Right lung (tissue), 5 donors: ENCODE measurements around the gene ITPR2. TPM values are rescaled to one million over a fixed set of nuclear protein-coding genes. Genes with fewer than 3 reads are reported as not detected.
"Not testable (repeated sequence)": the region's sequence is repeated elsewhere in the genome, so short reads cannot be mapped to it uniquely, and the experiment has no call there.

Source experiments
- DNase-seq, 2 donors: peaks; one replicate each; pipeline ENCODE4 v3.0.0-alpha.2; 2013
- polyA plus RNA-seq, 5 donors: library from polyadenylated mRNA; unstranded; fragments of 120-200 nt; gene quantifications; one replicate each; pipeline versions ENCODE4 v1.2.1 to v1.2.3, GENCODE V29; 2013; ENCODE audit warnings: inconsistent platforms in 1 of 5, low replicate concordance in 1 of 5; ENCODE audit not compliant: insufficient read length in 5 of 5, insufficient read depth in 1 of 5

The ITPR2 gene
- polyA plus RNA-seq, 5 donors = 4.0 to 7.2 (median 6.9) TPM

- DNase-seq = no peak
Measured at GRCh38 chr12:26732005-26732908, 100.7 kb downstream of the ITPR2 start.

DNA sequence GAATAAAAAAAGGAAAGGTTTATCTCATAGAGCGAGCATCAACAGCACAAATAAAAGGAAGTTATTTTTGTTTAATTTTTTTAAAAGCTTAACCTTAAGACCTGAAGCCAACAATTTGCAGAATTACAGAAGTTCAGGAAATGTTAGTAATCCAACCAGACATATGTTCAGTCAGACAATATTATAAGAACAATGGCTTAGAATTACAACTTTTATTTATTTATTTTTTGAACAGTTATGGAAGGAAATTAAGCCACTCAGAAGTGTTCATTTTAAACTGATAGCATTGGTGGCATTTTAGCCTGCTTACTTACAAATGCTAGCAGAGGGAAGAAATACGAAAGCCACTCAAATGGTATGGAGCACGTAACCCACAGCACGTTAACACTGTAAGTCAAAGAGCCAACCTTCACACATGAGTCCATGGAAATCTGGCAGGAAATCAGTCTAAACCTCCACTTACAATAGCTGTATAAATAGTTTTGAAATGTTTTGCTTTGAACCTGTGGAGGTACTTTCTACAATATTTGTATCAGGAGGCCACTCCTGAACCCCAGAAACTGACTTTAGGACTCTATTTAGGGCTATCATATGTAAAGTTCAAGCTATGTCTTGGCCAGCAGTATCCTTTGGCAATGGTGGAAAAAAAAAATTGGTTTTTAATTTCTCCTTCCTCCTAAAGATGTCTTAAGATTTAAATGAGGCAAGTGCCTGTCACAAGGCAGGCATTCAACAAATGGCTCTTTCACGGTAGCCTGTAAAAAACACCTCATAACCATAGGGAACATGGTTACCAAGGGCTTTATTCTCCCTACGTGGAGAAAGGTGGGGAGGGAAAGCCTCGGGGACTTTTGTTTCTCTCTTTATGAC is 102.3 kb downstream of the ITPR2 start:
- no peak for DNase-seq

DNA sequence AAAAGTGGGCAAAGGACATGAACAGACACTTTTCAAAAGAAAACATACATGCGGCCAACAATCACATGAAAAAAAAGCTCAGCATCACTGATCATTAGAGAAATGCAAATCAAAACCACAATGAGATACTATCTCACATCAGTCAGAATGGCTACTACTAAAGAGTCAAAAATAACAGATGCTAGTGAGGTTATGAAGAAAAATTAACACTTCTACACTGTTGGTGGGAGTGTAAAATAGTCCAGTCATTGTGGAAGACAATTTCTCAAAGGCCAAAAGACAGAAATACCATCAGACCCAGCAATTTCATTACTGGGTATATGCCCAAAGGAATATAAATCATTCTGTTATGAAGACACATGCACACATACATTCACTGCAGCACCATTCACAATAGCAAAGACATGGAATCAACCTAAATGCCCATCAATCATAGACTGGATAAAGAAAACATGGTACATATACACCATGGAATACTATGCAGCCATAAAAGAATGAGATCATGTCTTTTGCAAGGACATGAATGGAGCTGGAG is 103.8 kb downstream of the ITPR2 start:
- DNase-seq = not testable (repeated sequence)

- no peak for DNase-seq
Measured at GRCh38 chr12:26728205-26729050, 104.6 kb downstream of the ITPR2 start.

DNA sequence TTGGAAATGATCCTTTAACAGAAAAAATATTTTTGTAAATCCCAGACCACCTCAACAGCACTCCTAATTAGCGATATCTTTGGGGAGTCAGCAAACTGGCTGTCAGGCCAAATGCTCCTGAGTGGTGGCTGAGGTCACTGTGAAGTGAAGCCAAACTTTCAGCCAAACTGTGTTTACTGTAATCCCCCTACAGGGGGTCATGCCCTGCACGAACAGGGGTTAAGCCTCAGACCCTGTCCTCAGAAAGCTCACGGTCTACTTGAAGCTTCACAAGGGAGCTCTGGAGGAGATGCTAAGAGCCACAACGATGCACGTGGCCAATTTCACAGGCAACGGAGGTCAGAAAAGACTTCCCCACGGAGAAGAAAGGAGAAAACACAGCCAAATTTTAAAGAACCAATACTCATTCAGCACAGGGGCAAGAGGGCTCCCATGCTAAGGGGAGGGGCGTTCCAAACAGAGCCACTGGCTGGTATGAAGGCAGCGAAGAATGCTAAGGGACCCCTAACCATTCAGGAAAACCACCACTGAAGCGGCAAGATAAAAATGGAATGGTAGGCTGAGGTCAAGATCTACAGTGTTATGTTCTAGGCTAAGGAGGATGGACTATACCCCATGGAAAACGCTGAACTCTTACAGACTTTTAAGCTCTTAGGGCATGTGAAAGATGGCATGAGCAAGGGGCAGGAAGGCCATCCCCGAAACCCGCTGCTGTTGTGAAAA is 105.4 kb downstream of the ITPR2 start:
- no peak for DNase-seq

- no peak for DNase-seq
Measured at GRCh38 chr12:26726956-26727355, 106.0 kb downstream of the ITPR2 start.

DNA sequence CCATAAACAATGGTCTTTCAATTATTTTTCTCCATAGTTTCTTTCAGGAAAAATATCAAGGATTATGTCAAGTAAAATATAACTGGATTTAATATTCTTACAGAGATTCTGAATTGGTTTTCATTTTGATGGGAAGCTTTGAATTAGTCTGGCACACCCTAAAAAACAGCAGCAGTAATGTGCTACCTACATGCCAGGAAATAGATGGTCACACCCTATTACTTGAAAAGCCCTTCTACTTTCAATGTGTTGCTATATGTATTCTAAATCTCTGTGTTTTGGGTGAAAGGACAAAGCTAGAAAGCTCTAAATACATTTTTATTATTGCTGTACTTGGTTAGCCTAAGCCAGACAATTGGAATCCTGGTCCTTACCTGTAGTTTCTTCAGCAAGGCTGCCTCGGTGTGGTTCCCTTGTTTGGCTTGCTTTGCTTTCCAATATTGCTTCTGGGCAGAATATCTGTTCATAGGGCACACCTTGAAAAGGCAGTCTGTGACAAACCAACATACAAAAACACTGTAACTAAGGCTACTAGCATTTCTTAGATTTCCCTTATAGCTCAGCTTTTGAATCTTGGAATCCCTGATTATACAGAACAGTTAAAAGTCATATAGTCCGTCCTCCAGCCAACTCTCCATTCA is 107.6 kb downstream of the ITPR2 start:
- DNase-seq = no peak

GRCh38 chr12:26724309-26724702 is 108.7 kb downstream of the ITPR2 start:
- DNase-seq = no peak

- DNase-seq = no peak
Measured at GRCh38 chr12:26723379-26724308, 109.3 kb downstream of the ITPR2 start.

DNA sequence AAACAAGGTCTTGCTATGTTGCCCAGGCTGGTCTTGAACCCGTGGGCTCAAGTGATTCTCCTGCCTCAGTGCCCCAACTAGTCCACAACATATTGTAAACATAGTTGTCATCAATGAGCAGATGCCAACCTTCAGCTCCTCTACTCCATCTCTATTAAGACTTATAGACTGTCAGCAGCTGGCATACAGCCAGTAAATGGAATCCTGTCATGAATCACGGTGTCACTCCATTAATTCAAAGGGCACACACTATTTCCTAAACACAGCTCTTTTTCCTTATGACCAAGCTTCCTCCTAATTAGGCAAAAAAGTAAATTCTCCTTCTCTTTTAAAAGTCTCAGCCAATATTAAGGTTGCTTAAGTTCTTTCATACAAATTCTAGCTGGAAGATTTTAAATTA is 111.2 kb downstream of the ITPR2 start:
- DNase-seq = peak in 1 of 2 donors; percentile 24

DNA sequence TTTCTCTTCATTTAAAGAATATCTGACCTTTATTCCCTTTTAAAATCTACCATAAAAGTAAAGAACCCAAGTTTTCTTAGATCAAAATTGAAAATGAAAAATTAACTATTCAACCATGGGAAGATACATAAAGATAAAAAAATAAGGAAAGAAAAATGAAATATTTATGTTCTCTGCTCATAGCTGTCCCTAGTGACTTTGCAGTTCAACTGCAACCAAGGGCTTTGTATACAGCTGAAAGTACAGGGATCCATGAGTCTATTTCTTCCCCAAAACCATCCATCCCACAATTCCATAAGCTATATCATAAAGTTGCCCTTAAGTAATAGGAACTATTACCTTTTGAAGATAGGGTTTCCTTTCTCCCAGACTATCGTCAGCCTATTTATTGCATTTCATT is 113.1 kb downstream of the ITPR2 start:
- no peak for DNase-seq

DNA sequence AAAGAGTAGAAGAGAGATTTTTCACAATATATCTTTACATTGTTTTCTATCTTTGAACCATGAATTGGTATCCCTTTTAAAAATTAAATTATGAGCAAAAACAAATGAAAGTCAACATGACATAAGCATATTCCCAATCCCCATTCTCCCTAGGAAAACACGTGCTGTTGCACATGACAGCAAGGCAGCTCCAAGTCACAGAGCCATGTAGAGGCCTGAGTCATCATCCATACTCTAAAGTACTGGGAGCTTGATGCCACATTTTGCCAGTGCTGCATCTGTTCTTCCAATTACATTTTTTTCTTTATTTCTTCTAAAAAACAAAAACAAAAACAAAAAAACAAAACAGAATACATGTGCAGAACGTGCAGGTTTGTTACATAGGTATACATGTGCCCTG is 115.2 kb downstream of the ITPR2 start:
- no peak for DNase-seq

- DNase-seq = no peak
Measured at GRCh38 chr12:26715232-26715631, 117.8 kb downstream of the ITPR2 start.

DNA sequence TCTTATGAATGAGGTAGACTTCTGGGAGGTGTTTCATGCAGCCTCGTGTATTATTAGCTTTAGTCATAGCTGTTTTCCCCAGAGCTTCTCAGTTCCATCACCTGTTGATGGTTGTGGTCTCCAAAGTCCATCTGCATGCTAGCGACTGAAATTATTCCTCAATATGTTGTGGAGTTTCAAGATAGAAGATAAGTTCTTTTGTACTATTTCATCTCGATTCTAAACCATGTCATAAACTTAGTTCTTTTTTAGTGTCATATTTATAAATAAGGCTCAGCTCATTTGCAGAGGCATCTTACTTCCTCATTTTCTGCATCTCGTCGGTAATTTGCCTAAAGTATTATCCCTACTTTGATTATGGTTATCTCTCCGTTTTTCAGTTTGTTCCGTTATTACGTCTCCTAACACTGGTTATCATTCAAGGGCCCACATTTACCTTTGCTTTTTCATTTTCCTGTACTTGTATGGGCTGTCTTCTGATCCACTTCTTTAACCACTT is 119.1 kb downstream of the ITPR2 start:
- no peak for DNase-seq

- no peak for DNase-seq
Measured at GRCh38 chr12:26712892-26713291, 120.1 kb downstream of the ITPR2 start.

GRCh38 chr12:26711569-26711968 is 121.4 kb downstream of the ITPR2 start:
- no peak for DNase-seq

DNA sequence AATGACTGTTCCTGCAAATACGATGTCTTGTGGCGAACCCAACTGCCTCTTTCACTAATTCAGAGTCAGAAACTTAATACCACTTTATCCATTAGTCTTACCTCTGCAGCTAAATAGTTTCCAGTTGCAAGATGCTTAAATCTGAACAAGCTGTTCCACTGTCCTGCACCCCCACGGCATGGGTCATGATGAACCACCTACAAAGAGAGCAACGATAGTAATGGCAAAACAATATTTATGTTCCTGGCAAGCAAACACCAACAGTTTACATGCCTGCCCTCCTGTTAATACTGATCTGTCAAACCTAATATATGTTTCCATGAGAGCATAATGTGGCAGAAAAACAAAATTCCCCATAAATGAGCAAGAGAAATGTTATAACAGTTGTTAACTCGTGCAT is 121.9 kb downstream of the ITPR2 start:
- no peak for DNase-seq

DNA sequence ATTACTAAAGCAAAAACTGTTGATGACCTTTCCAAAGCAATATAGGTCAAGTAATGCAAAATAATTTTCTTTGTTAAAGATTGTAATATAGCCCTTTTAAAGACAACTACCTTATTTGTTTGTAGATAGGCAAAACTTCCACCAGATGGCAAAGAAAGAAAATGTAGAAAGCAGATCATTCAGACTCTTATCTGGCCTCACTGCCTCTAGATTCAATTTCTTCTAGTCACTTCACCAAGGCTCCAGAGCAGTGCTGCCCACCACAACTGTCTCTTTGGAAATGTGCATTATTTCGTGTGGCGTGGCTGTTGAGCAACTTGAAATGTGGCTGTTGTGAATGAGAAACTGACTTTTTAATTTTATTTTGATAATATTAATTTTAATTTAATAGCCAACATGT is 127.1 kb downstream of the ITPR2 start:
- no peak for DNase-seq
